Non-pigmented ciliary epithelial cell (primary cell): Measurements from ENCODE around the gene SDK1.
"Not testable (repeated sequence)": the region's sequence is repeated elsewhere in the genome, so short reads cannot be mapped to it uniquely, and the experiment has no call there.

Source experiments
- DNase-seq: peaks from one replicate; pipeline ENCODE4 v3.0.0-alpha.2; 2010; ENCODE audit warnings: low read depth

The SDK1 gene

GRCh38 chr7:4245135-4245865 is 944.2 kb downstream of the SDK1 start:
- no peak for DNase-seq

GRCh38 chr7:4245866-4246470 is 944.9 kb downstream of the SDK1 start:
- no peak for DNase-seq

- no peak for DNase-seq
These were observed 945.5 kb downstream of the SDK1 start for GRCh38 chr7:4246536-4246935.

- DNase-seq = no peak
These were observed 946.2 kb downstream of the SDK1 start for GRCh38 chr7:4247106-4247876.

GRCh38 chr7:4248295-4248694 is 947.2 kb downstream of the SDK1 start:
- no peak for DNase-seq

GRCh38 chr7:4249241-4249640 is 948.2 kb downstream of the SDK1 start:
- DNase-seq = no peak

- no peak for DNase-seq
These were observed 954.3 kb downstream of the SDK1 start for GRCh38 chr7:4255336-4255735.

GRCh38 chr7:4256286-4256685 is 955.2 kb downstream of the SDK1 start:
- DNase-seq = no peak

- no peak for DNase-seq
These were observed 956.4 kb downstream of the SDK1 start for GRCh38 chr7:4257146-4258111.

- DNase-seq = not testable (repeated sequence)
These were observed 959.1 kb downstream of the SDK1 start for GRCh38 chr7:4260116-4260515.

- no peak for DNase-seq
These were observed 960.0 kb downstream of the SDK1 start for GRCh38 chr7:4260867-4261600.

- DNase-seq = no peak
These were observed 960.5 kb downstream of the SDK1 start for GRCh38 chr7:4261601-4261960.

- DNase-seq = not testable (repeated sequence)
These were observed 963.2 kb downstream of the SDK1 start for GRCh38 chr7:4264206-4264605.

- no peak for DNase-seq
These were observed 964.0 kb downstream of the SDK1 start for GRCh38 chr7:4265066-4265465.

GRCh38 chr7:4265676-4266075 is 964.6 kb downstream of the SDK1 start:
- no peak for DNase-seq

- DNase-seq = no peak
These were observed 965.4 kb downstream of the SDK1 start for GRCh38 chr7:4266270-4267040.

- no peak for DNase-seq
These were observed 966.4 kb downstream of the SDK1 start for GRCh38 chr7:4267341-4268039.

GRCh38 chr7:4268040-4268965 is 967.3 kb downstream of the SDK1 start:
- no peak for DNase-seq

- DNase-seq = no peak
These were observed 968.0 kb downstream of the SDK1 start for GRCh38 chr7:4269086-4269485.
